GM12874 (cell line): ENCODE results near the gene TCEA2.

Experiments used
- CTCF ChIP-seq: IDR thresholded peaks from 2 replicates; pipeline ENCODE4 v1.5.1; 2011; ENCODE audit warnings: low read depth, mild to moderate bottlenecking, control low read depth, low read length, moderate library complexity; ENCODE audit not compliant: insufficient read depth

Gene TCEA2

GRCh38 chr20:64074963-64075362 lies 12.0 kb downstream of the TCEA2 start:
- TF ChIP-seq CTCF, result no peak

GRCh38 chr20:64075556-64075955 lies 12.6 kb downstream of the TCEA2 start:
- TF ChIP-seq CTCF, result no peak

GRCh38 chr20:64076061-64076997 lies 13.3 kb downstream of the TCEA2 start:
- TF ChIP-seq CTCF, result no peak

DNA sequence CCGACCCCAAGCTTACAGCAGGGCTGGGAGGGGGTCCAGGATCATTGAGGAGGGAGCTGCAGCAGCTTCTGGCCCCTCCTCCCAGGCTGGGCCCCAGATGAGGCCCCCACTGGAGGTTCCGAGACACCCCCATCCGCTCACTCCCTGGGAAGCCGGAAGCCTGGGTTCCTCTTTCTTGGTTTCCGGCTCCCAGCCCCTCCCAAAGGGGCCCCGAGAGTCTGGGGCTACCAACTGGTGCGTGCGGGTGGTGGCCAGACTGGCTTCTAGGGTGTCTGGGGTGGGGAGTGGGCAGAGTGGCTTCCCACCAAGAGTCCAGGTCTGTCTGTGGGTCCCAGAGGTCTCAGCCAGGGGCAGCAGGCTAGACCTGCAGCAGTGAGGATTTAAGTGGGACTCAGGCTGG lies 14.1 kb downstream of the TCEA2 start:
- no peak for TF ChIP-seq CTCF

DNA sequence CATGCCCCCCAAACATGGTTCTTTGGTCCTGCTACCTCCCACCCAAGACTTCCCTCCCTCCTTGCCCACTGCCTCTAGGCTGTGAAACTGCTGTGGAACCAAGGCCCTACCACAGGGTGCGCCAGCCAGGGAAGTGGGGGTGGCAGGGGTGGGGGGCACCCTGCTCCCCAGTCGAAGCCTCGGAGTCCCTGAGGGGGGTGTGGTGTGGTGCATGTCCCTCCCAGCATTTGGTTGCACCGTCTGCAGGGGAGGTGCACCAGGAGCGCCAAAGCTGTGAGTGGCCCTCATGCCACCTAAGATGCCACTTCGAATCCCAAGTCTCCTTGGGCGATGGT lies 14.5 kb downstream of the TCEA2 start:
- no peak for TF ChIP-seq CTCF

DNA sequence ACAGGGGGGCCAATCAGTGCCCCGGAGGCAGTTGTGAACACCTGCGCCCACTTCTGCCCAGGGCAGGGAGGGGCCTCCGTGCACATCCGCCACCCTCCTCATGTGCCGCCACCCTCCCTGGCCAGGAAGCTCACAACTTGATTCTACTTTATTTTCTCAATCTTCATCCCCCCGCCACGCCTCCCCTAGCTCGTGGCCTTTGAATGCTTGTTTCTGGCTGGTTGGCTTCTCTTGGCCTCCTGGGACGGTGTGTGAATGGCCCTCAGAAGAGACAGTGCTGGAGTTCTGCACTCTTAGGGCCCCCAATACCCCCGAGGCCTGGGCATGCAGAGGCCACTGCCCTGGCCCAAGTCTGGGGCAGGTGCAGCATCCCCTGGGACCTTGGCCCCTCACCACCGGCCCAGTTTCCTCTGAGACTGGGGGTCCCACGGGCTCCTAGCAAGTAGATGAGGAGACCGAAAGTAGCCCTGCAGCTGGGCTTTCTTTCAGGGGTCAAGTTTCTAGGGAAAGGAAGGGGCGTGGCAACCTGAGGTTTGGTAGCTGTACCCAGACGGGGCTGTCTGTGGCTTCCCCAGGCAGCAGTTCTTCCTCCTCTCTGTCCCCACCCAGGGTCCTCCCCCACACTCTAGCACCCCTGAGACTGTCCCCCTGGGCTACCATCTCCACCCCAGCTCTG lies 15.0 kb downstream of the TCEA2 start:
- TF ChIP-seq CTCF, result no peak

DNA sequence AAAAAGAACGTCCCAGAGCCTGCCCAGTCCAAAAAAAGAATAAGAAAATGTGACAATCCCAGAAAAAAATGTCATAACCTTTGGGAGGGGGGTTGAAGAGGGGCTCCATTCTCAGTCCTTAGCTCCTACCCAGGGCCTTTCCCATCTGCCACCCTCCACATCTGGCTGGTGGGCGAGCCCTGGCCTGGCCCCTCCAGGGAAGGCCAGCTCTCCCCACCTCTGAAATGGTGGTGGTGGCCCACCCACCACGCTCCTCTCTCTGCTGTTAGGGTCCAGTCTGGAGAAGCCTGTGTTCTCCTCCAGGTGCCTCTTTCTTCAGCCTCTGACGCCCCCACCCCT lies 15.9 kb downstream of the TCEA2 start:
- TF ChIP-seq CTCF, result no peak
